HFFc6 (cell line): Measurements from ENCODE around the gene U2AF2. TPM values are rescaled to one million over a fixed set of nuclear protein-coding genes. Genes with fewer than 3 reads are reported as not detected.

Source experiments
- DNase-seq: peaks from one replicate; pipeline ENCODE4 v3.0.0-alpha.2; 2018
- H3K27ac Mint-ChIP-seq: 2 replicates; pipeline ENCODE4 v1.8.0; 2020; ENCODE audit warnings: mild to moderate bottlenecking, mixed read lengths
- H3K27me3 Mint-ChIP-seq: 2 replicates; pipeline ENCODE4 v1.8.0; 2021; ENCODE audit warnings: mild to moderate bottlenecking, moderate library complexity, mixed read lengths; ENCODE audit not compliant: insufficient read depth
- H3K36me3 Mint-ChIP-seq: 2 replicates; pipeline ENCODE4 v1.8.0; 2021; ENCODE audit warnings: low read depth, mixed read lengths
- H3K4me1 Mint-ChIP-seq: 2 replicates; pipeline ENCODE4 v1.8.0; 2020; ENCODE audit warnings: low read depth, mixed read lengths
- H3K4me3 Mint-ChIP-seq: 2 replicates; pipeline ENCODE4 v1.8.0; 2020; ENCODE audit warnings: mild to moderate bottlenecking, moderate library complexity, mixed read lengths
- H3K9me3 Mint-ChIP-seq: 2 replicates; pipeline ENCODE4 v1.8.0; 2020; ENCODE audit warnings: mild to moderate bottlenecking, mixed read lengths
- CTCF ChIP-seq: fragments of 200-600 bp; sonication (generic); IDR thresholded peaks from 2 replicates; pipeline ENCODE4 v1.5.0; 2021; ENCODE audit warnings: antibody characterized with exemption, mild to moderate bottlenecking
- total RNA-seq, 6 experiments: library from RNA; stranded (reverse); fragmentation: NEBNext Ultra II Directional; extraction: Animal tissue kit (Norgen Biotek cat#: 25700); gene quantifications; 2 replicates in 1 of 6; 3 replicates in 5 of 6; pipeline ENCODE4 v1.2.3, GENCODE V29; 2021

U2AF2 gene
- total RNA-seq, 6 experiments from 2014 or later, result 212 to 241 (median 226) TPM

GRCh38 chr19:55689411-55690108 is 34.7 kb downstream of the U2AF2 start:
- TF ChIP-seq CTCF, result no peak
- H3K9me3 Mint-ChIP-seq, result no peaks in the 10 kb centered on the region
- no peak for DNase-seq
- peaks cover 3% of the 10 kb centered on the region for H3K27me3 Mint-ChIP-seq
- H3K4me3 Mint-ChIP-seq, result no peak overlapping the region
- H3K4me1 Mint-ChIP-seq, result no peaks in the 10 kb centered on the region
- H3K27ac Mint-ChIP-seq, result no peak overlapping the region
- no peaks in the 10 kb centered on the region; the same call in 1 of the 2 replicates for H3K36me3 Mint-ChIP-seq

GRCh38 chr19:55690109-55690768 is 35.4 kb downstream of the U2AF2 start:
- no peak overlapping the region for H3K4me3 Mint-ChIP-seq
- H3K27ac Mint-ChIP-seq, result no peak overlapping the region
- no peaks in the 10 kb centered on the region for H3K4me1 Mint-ChIP-seq
- H3K36me3 Mint-ChIP-seq, result no peaks in the 10 kb centered on the region; the same call in 1 of the 2 replicates
- peaks cover 3% of the 10 kb centered on the region for H3K27me3 Mint-ChIP-seq
- no peak for TF ChIP-seq CTCF
- no peak for DNase-seq
- H3K9me3 Mint-ChIP-seq, result no peaks in the 10 kb centered on the region

- no peak for TF ChIP-seq CTCF
- no peak overlapping the region for H3K4me3 Mint-ChIP-seq
- H3K4me1 Mint-ChIP-seq, result no peaks in the 10 kb centered on the region
- no peak overlapping the region for H3K27ac Mint-ChIP-seq
- DNase-seq, result no peak
- no peaks in the 10 kb centered on the region; the same call in 1 of the 2 replicates for H3K36me3 Mint-ChIP-seq
- no peaks in the 10 kb centered on the region for H3K9me3 Mint-ChIP-seq
- H3K27me3 Mint-ChIP-seq, result peaks cover 1% of the 10 kb centered on the region; the same call in 1 of the 2 replicates
Measured at GRCh38 chr19:55690769-55691545, 36.1 kb downstream of the U2AF2 start.

- no peaks in the 10 kb centered on the region; the same call in 1 of the 2 replicates for H3K27me3 Mint-ChIP-seq
- H3K4me3 Mint-ChIP-seq, result no peak overlapping the region
- H3K9me3 Mint-ChIP-seq, result no peaks in the 10 kb centered on the region
- no peaks in the 10 kb centered on the region; the same call in 1 of the 2 replicates for H3K36me3 Mint-ChIP-seq
- DNase-seq, result no peak
- H3K4me1 Mint-ChIP-seq, result no peaks in the 10 kb centered on the region
- no peak overlapping the region for H3K27ac Mint-ChIP-seq
- TF ChIP-seq CTCF, result no peak
Measured at GRCh38 chr19:55691561-55692481, 37.0 kb downstream of the U2AF2 start.

- Mint-ChIP-seq H3K36me3 (peaks cover 6% of the 10 kb centered on the region; the same call in 1 of the 2 replicates), H3K4me1 (no peaks in the 10 kb centered on the region), H3K27me3 (no peaks in the 10 kb centered on the region; the same call in 1 of the 2 replicates), H3K27ac (no peak overlapping the region), H3K9me3 (no peaks in the 10 kb centered on the region), H3K4me3 (no peak overlapping the region)
- no peak for TF ChIP-seq CTCF
- DNase-seq, result no peak
Measured at GRCh38 chr19:55692681-55693081, 37.8 kb downstream of the U2AF2 start.
